Activated T-helper 2 cell treated with anti-CD3 and anti-CD28 coated beads, Interferon-gamma antibody, Interleukin-2, Interleukin-4, amounts not matched to agents 10 μg/mL and 5 μg/mL and 100 μg/mL, durations not matched to agents 14 hours and 24 hours and 36 hours (primary cell): ENCODE measurements around the gene GPA33. TPM values are rescaled to one million over a fixed set of nuclear protein-coding genes. Genes with fewer than 3 reads are reported as not detected.

Experiments used
- DNase-seq: peaks from one replicate; pipeline ENCODE4 v3.0.0; 2021; ENCODE audit warnings: low spot score
- H3K27ac Mint-ChIP-seq: one replicate; pipeline ENCODE4 v1.8.0; 2021; ENCODE audit warnings: mixed read lengths
- H3K27me3 Mint-ChIP-seq: one replicate; pipeline ENCODE4 v1.8.0; 2021; ENCODE audit warnings: low read depth, mixed read lengths
- H3K36me3 Mint-ChIP-seq: one replicate; pipeline ENCODE4 v1.8.0; 2021; ENCODE audit warnings: low read depth, mixed read lengths
- H3K4me1 Mint-ChIP-seq: one replicate; pipeline ENCODE4 v1.8.0; 2021; ENCODE audit warnings: low read depth, mixed read lengths
- H3K4me3 Mint-ChIP-seq: one replicate; pipeline ENCODE4 v1.8.0; 2021; ENCODE audit warnings: low read depth, mild to moderate bottlenecking, moderate library complexity, mixed read lengths
- H3K9me3 Mint-ChIP-seq: one replicate; pipeline ENCODE4 v1.8.0; 2021; ENCODE audit warnings: mixed read lengths
- intact Hi-C: fragments of 100-400 bp; cut with micrococcal nuclease; formaldehyde crosslinking; loops from one replicate; pipeline ENCODE4 v1.15.1; 2023
- total RNA-seq: library from RNA; stranded (reverse); gene quantifications from 2 replicates; pipeline ENCODE4 v1.2.3, GENCODE V29; 2022

GPA33 gene
- total RNA-seq, 1 donor from 2014 or later: 0.09 TPM

DNA sequence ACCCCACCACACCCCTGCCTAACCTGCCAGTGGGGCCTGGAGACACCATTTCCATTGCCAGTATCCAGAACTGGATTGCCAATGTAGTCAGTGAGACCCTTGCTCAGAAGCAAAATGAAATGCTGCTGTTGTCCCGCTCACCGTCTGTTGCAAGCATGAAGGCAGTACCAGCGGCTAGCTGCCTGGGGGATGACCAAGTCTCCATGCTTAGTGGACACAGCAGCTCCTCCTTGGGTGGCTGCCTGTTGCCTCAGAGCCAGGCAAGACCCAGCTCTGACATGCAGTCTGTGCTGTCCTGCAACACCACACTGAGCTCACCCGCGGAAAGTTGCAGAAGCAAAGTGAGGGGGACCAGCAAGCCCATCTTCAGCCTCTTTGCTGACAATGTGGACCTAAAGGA is 37.1 kb upstream of the GPA33 start:
- no peaks in the 10 kb centered on the region for H3K4me1 Mint-ChIP-seq
- intact Hi-C loops: no loop called here

DNA sequence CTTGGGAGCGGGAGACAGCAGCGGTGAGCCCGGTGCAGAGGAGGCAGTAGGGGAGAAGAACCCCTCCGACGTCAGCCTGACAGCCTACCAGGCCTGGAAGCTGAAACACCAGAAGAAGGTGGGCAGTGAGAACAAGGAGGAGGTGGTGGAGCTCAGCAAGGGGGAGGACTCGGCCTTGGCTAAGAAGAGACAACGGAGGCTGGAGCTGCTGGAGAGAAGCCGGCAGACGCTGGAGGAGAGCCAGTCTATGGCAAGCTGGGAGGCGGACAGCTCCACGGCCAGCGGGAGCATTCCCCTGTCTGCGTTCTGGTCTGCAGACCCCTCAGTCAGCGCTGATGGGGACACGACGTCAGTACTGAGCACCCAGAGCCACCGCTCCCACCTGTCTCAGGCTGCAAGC is 36.6 kb upstream of the GPA33 start:
- H3K27me3 Mint-ChIP-seq: peaks cover 27% of the 10 kb centered on the region
- no peaks in the 10 kb centered on the region for H3K9me3 Mint-ChIP-seq
- H3K36me3 Mint-ChIP-seq: no peaks in the 10 kb centered on the region
- no peak for DNase-seq
- intact Hi-C loops: no loop called here
- H3K4me3 Mint-ChIP-seq: no peak overlapping the region
- no peaks in the 10 kb centered on the region for H3K4me1 Mint-ChIP-seq
- H3K27ac Mint-ChIP-seq: no peak overlapping the region

More for the DNA sequence above, 37.1 kb upstream of the GPA33 start:
- no peak overlapping the region for H3K4me3 Mint-ChIP-seq
- H3K27ac Mint-ChIP-seq: no peak overlapping the region
- H3K9me3 Mint-ChIP-seq: no peaks in the 10 kb centered on the region
- H3K27me3 Mint-ChIP-seq: peaks cover 27% of the 10 kb centered on the region
- H3K36me3 Mint-ChIP-seq: no peaks in the 10 kb centered on the region
- DNase-seq: no peak

DNA sequence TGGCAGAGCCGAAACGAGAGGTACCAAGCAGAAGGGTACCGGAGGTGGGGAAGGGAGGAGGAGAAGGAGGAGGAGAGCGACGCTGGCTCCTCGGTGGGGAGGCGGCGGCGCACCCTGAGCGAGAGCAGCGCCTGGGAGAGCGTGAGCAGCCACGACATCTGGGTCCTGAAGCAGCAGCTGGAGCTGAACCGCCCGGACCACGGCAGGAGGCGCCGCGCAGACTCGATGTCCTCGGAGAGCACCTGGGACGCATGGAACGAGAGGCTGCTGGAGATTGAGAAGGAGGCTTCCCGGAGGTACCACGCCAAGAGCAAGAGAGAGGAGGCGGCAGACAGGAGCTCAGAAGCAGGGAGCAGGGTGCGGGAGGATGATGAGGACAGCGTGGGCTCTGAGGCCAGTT is 36.1 kb upstream of the GPA33 start:
- peaks cover 25% of the 10 kb centered on the region for H3K27me3 Mint-ChIP-seq
- H3K4me3 Mint-ChIP-seq: no peak overlapping the region
- no peaks in the 10 kb centered on the region for H3K4me1 Mint-ChIP-seq
- H3K27ac Mint-ChIP-seq: no peak overlapping the region
- intact Hi-C loops: no loop called here
- no peaks in the 10 kb centered on the region for H3K9me3 Mint-ChIP-seq
- no peak for DNase-seq
- no peaks in the 10 kb centered on the region for H3K36me3 Mint-ChIP-seq

DNA sequence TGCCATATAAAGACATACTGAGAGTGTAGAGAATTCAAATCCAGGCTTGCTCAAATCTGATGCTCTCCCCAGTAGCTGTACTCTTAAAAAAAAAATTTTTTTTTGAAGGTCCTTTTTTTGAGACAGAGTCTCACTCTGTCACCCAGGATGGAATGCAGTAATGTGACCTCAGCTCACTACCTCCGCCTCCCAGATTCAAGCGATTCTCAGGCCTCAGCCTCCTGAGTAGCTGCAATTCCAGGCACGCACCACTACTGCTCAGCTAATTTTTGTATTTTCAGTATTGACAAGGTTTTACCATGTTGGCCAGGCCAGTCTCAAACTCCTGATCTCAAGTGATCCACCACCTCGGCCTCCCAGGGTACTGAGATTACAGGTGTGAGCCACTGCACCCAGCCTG is 32.4 kb upstream of the GPA33 start:
- Mint-ChIP-seq H3K27me3 (peaks cover 7% of the 10 kb centered on the region), H3K4me3 (no peak overlapping the region), H3K27ac (no peak overlapping the region), H3K36me3 (no peaks in the 10 kb centered on the region), H3K9me3 (no peaks in the 10 kb centered on the region), H3K4me1 (no peaks in the 10 kb centered on the region)
- intact Hi-C loops: loop anchor here (5.0 kb wide), 1 partner anchor 210 kb away; no protein-coding TSS in a partner anchor
- no peak for DNase-seq

DNA sequence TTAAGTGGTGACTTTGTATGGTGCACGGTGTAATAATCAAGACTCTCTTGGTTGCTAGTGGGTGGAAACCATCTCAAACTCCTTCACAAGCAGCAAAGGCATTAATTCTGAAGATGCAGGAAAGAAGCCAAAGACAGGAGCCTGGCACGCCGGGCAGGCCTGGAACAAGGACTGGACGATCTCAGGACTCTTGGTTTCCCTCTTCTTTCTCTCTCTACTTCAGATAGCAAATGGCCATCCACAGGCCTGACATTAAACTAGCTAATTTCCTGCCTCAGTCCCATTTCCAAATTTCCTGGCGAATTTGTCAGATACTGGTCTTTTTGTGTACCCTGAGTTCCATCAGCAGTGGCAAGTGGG is 31.9 kb upstream of the GPA33 start:
- Mint-ChIP-seq H3K36me3 (no peaks in the 10 kb centered on the region), H3K9me3 (no peaks in the 10 kb centered on the region), H3K27ac (no peak overlapping the region), H3K4me1 (no peaks in the 10 kb centered on the region), H3K4me3 (peak overlapping the region; percentile 27), H3K27me3 (peaks cover 7% of the 10 kb centered on the region)
- DNase-seq: no peak
- intact Hi-C loops: loop anchor here (5.0 kb wide), 1 partner anchor 210 kb away; no protein-coding TSS in a partner anchor

DNA sequence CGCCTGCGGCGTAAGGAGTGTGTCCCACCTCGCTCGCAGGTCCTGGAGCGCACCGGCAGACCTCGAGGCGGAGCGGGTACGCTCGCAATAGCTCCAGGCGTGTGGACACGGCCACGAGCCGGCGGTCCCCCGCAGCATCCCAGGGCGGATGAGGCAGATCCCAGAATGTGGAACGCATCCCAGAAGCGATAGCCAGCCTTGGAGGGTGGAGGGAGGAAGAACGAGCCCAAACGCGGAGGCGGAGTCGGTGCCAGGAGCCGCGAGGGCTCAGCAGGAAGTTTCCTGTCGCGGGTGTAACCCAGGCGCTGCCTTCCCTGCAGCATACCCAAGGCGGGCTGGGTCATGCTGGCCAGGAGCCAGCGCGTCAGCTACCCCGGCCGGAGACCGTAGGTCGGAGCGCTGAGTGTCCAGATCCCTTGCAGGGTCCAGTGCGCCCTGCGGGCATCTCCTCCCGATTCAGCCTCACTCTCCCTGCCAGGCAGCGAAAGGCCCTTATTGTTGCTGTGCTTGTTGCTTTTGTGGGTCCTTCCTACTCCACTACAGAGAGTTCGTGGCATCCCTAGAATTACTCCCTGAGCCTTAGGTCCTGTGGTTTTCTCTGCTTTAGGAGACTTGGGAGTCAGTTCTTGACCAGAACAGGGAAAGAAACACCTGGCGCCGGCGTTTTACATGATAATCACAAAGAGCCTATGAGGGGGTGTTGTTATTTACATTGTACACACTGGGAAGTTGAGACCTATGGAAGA is 31.4 kb upstream of the GPA33 start:
- intact Hi-C loops: loop anchor here (5.0 kb wide), 1 partner anchor 209 kb away; no protein-coding TSS in a partner anchor
- no peak for DNase-seq
- Mint-ChIP-seq H3K4me1 (no peaks in the 10 kb centered on the region), H3K4me3 (peak overlapping the region; percentile 76), H3K9me3 (no peaks in the 10 kb centered on the region), H3K27ac (no peak overlapping the region), H3K27me3 (peaks cover 7% of the 10 kb centered on the region), H3K36me3 (no peaks in the 10 kb centered on the region)

DNA sequence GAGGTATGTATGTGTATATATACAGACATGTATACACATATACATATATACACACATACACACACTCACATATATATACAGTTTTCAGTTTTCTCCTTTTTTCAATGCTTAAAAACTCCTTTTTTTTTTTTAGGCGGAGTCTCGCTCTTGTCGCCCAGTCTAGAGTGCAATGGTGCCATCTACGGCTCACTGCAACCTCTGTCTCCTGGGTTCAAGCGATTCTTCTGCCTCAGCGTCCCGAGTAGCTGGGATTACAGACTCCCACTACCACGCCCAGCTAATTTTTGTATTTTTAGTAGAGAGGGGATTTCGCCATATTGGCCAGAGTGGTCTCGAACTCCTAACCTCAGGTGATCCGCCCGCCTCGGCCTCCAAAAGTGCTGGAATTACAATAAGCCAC is 30.7 kb upstream of the GPA33 start:
- no peaks in the 10 kb centered on the region for H3K4me1 Mint-ChIP-seq
- peak overlapping the region; percentile 76 for H3K4me3 Mint-ChIP-seq
- no peak for DNase-seq
- H3K9me3 Mint-ChIP-seq: no peaks in the 10 kb centered on the region
- H3K27ac Mint-ChIP-seq: no peak overlapping the region
- H3K27me3 Mint-ChIP-seq: peaks cover 7% of the 10 kb centered on the region
- intact Hi-C loops: loop anchor here (5.0 kb wide), 1 partner anchor 209 kb away; no protein-coding TSS in a partner anchor
- H3K36me3 Mint-ChIP-seq: no peaks in the 10 kb centered on the region

DNA sequence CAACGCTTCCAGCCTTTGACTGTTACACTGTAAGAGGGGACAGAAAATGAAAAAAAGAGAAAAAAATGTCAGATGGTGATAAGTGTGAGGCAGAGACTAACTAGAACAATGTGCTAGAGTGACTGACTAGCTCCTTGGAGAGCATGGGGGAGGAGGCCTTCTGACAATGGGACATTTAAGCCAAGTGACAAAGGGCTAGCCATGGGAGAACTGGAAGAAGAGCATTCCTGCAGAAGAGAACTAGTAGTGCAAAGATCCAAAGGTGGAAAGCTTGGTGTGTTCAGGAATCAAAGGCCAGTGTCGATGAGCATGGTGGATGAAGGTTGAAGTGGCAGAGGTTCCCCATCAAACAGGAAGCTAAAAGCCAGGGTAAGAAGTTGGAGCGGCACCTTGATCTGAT is 29.5 kb upstream of the GPA33 start:
- Mint-ChIP-seq H3K9me3 (no peaks in the 10 kb centered on the region), H3K27me3 (peaks cover 11% of the 10 kb centered on the region), H3K27ac (no peak overlapping the region), H3K4me1 (peaks cover 2% of the 10 kb centered on the region), H3K4me3 (no peak overlapping the region), H3K36me3 (no peaks in the 10 kb centered on the region)
- DNase-seq: no peak
- intact Hi-C loops: loop anchor here (5.0 kb wide), 1 partner anchor 207 kb away; no protein-coding TSS in a partner anchor

DNA sequence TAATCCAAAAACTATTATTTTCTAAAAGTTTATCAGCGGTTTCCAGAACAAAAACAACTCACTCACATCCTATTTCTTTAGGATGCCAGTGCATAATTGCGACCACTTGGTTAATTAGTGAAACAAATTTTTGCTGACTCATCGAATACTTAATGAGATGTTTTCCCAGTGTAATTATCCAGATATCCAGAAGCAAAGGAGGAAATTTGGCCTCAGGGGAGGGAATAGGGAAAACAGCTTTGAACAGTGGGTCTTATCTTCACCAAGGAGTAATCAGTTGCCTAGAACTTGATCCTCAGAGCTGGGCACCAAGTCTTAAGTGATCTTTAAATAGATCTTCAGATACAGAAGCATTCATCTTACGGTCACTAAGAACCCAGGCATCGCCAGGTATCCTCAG is 28.0 kb upstream of the GPA33 start:
- Mint-ChIP-seq H3K9me3 (no peaks in the 10 kb centered on the region), H3K27me3 (peaks cover 14% of the 10 kb centered on the region), H3K4me3 (no peak overlapping the region), H3K36me3 (no peaks in the 10 kb centered on the region), H3K27ac (no peak overlapping the region), H3K4me1 (peaks cover 3% of the 10 kb centered on the region)
- intact Hi-C loops: no loop called here
- no peak for DNase-seq

DNA sequence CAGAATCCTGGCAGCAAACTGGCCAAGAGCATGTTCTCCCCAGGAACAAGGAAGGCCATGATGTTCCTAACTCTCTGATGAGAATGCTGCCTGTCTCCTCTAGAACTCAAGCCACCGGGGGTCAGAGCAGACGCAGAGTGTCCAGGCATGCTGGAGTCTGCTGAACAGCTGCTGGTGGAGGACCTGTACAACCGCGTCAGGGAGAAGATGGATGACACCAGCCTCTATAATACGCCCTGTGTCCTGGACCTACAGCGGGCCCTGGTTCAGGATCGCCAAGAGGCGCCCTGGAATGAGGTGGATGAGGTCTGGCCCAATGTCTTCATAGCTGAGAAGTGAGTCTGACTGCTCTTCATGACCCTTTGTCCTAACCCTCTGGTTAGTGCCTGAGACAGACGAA is 27.0 kb upstream of the GPA33 start:
- H3K4me3 Mint-ChIP-seq: no peak overlapping the region
- H3K36me3 Mint-ChIP-seq: no peaks in the 10 kb centered on the region
- no peak for DNase-seq
- H3K9me3 Mint-ChIP-seq: no peaks in the 10 kb centered on the region
- intact Hi-C loops: no loop called here
- H3K27ac Mint-ChIP-seq: no peak overlapping the region
- peaks cover 18% of the 10 kb centered on the region for H3K27me3 Mint-ChIP-seq
- peaks cover 3% of the 10 kb centered on the region for H3K4me1 Mint-ChIP-seq

DNA sequence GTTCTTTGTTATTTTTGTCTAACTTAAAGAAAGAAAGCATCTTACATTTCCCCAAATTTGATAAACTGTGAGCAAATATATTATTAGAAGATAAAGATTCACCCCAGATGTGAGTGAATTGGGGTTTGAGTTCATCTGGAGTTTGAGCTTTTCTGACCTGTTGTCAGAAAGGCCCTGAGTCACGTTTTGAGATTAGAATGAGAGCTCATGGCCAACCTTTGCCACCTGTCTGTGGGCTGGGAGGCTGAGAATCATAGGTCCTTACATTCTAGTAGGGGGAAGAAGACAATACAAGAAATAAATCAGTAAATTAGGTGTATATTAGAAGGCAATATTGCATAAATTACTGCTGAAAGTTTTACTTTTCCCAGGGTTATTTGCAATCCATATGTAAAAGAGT is 26.0 kb upstream of the GPA33 start:
- intact Hi-C loops: no loop called here
- Mint-ChIP-seq H3K27ac (no peak overlapping the region), H3K4me3 (no peak overlapping the region), H3K4me1 (peaks cover 3% of the 10 kb centered on the region), H3K9me3 (no peaks in the 10 kb centered on the region), H3K36me3 (no peaks in the 10 kb centered on the region), H3K27me3 (peaks cover 16% of the 10 kb centered on the region)
- DNase-seq: no peak

DNA sequence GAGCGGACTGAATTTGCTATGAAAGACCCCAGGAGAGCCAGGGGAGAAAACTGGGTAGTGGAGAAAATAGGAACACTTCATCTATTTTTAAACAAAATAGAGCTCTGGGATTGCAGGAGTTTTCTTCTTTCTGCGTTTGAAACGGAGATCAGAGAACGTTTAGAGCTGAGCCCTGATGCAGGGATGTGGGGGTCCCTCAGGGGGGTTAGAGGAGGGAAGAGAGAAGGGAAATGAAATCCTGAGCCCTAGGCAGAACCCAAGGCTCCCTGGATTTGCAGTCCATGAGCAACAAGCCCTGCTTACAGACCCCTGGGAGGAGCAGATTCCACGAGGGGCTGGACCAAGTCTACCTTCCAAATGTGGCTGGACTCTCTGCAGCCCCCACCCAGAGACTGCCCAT is 25.5 kb upstream of the GPA33 start:
- Mint-ChIP-seq H3K27me3 (peaks cover 16% of the 10 kb centered on the region), H3K4me3 (no peak overlapping the region), H3K36me3 (no peaks in the 10 kb centered on the region), H3K27ac (no peak overlapping the region), H3K9me3 (peaks cover 4% of the 10 kb centered on the region), H3K4me1 (peaks cover 8% of the 10 kb centered on the region)
- intact Hi-C loops: no loop called here
- no peak for DNase-seq

DNA sequence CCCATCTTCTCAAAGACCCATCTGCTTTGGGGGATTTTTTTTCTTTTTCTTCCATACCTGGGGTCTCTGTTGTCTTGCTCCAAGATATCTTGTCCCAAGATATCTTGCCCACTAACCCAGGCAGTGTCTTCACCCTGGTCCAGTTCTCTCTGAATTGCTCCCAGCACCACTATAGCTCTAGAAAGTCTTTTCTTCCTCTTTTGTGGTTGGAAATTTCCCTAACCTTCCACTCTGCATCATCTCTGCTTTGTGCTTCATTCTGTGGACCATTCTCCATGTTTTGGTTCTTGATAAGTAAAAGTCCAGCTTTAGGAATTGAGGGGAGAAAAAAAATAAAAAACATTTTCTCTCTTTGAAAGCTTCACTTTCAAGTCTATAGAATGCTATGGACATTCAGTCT is 24.5 kb upstream of the GPA33 start:
- DNase-seq: no peak
- no peak overlapping the region for H3K4me3 Mint-ChIP-seq
- peaks cover 17% of the 10 kb centered on the region for H3K4me1 Mint-ChIP-seq
- H3K27me3 Mint-ChIP-seq: peaks cover 16% of the 10 kb centered on the region
- H3K27ac Mint-ChIP-seq: no peak overlapping the region
- intact Hi-C loops: no loop called here
- peaks cover 11% of the 10 kb centered on the region for H3K9me3 Mint-ChIP-seq
- H3K36me3 Mint-ChIP-seq: peaks cover 5% of the 10 kb centered on the region
